ENCODE measurements around the gene EPN2. TPM values are rescaled to one million over a fixed set of nuclear protein-coding genes. Genes with fewer than 3 reads are reported as not detected.
A peak's percentile ranks its signal among the peaks of the same experiment; 100 is the strongest.

EPN2 gene
- total RNA-seq, 1 experiment from 2014 or later = 73.1 TPM

DNA sequence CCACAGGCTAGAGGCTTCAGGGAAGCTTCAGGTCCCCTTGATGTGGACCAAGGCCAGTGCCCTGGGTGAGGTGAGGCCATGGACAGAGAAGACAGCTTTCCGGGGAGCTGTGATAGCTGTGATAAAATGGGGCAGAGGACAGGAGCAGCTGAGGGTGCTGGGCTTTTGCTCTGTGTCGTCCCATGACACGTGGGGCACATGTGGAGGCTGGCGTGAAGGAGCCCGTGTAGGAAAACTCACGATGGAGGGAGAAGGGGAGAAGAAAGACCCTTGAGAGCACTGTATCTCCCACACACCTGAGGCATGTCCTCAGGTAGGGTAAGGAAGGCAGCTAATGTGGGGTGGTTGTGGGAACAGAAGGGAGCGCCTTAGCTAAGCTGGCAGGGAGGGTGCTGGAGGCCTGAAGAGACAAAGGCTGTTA lies 104.1 kb downstream of the EPN2 start:
- Histone ChIP-seq H4K20me1 (ENCODE audit: insufficient read depth) (no peaks in the 10 kb centered on the region), H3K36me3 (ENCODE audit: control insufficient read depth in 1 of 2, insufficient read depth in 2 of 2, low read length in 2 of 2) (no peaks in the 10 kb centered on the region; a peak in 1 of 4 replicates), H3K4me3 (replicated peaks in 1 of 2; ENCODE audit: low read depth in 1 of 2, low read length in 2 of 2) (no peak overlapping the region), H3K4me1 (ENCODE audit: control insufficient read depth in 1 of 2, insufficient read depth in 2 of 2, low read length in 2 of 2) (peaks cover 12 to 22% of the 10 kb centered on the region in 2 experiments), H3K9ac (ENCODE audit: low read length) (no peak overlapping the region), H3K9me3 (ENCODE audit: control insufficient read depth in 1 of 2, insufficient read depth in 1 of 2, low read depth in 1 of 2, low read length in 2 of 2) (no peaks in the 10 kb centered on the region), H3K79me2 (ENCODE audit: insufficient read depth, low read length) (no peaks in the 10 kb centered on the region), H3K27me3 (ENCODE audit: insufficient read depth, low read length) (no peaks in the 10 kb centered on the region), H3K4me2 (ENCODE audit: low read length) (no peak overlapping the region), H3K9me2 (ENCODE audit: insufficient read depth) (no peaks in the 10 kb centered on the region), H3K27ac (ENCODE audit: low read depth, low read length) (no peak overlapping the region), H2AFZ (ENCODE audit: low read depth, low read length, poor library complexity, severe bottlenecking) (no peak overlapping the region)
- ATAC-seq (no peak), DNase-seq (ENCODE audit: low read depth, low spot score) (no peak)
- ChIA-PET POLR2A (no interaction called here), CTCF (interaction anchor here (1.0 kb wide), 1 partner anchor 22 kb away, joined by 3 read pairs; the partner anchor contains the start of gene B9D1), RAD21 (ENCODE audit: low non-redundant PET in 1 of 2, low total read pairs in 2 of 2, uncharacterized antibody in 2 of 2, unreplicated experiment in 2 of 2) (no interaction called here)
- no TSS peak for BruUV-seq (replicated peaks)
- intact Hi-C loops (cut with micrococcal nuclease) = no loop called here
- TF ChIP-seq ELF1 (IDR thresholded peaks at IDR 0.05; ENCODE audit: borderline replicate concordance, low read depth) (no peak), JUND (IDR thresholded peaks at IDR 0.05) (no peak), EGR1 (IDR thresholded peaks at IDR 0.05; ENCODE audit: low read depth) (no peak), FOSL1 (IDR thresholded peaks at IDR 0.05; ENCODE audit: low read depth) (no peak), POLR2A (IDR thresholded peaks at IDR 0.05; ENCODE audit: borderline replicate concordance, extremely low read depth, insufficient read depth, insufficient read length) (no peak), SRF (IDR thresholded peaks at IDR 0.05; ENCODE audit: low read depth) (no peak)

GRCh38 chr17:19341641-19342610 lies 104.8 kb downstream of the EPN2 start:
- POLR2A ChIA-PET = no interaction called here
- H2AFZ ChIP-seq (ENCODE audit: low read depth, low read length, poor library complexity, severe bottlenecking) = no peak overlapping the region

More at GRCh38 chr17:19341641-19342610, 104.8 kb downstream of the EPN2 start:
- Histone ChIP-seq H4K20me1 (ENCODE audit: insufficient read depth) (no peaks in the 10 kb centered on the region), H3K27ac (ENCODE audit: low read depth, low read length) (no peak overlapping the region), H3K9ac (ENCODE audit: low read length) (no peak overlapping the region), H3K27me3 (ENCODE audit: insufficient read depth, low read length) (no peaks in the 10 kb centered on the region), H3K9me3 (ENCODE audit: control insufficient read depth in 1 of 2, insufficient read depth in 1 of 2, low read depth in 1 of 2, low read length in 2 of 2) (no peaks in the 10 kb centered on the region), H3K4me2 (ENCODE audit: low read length) (no peak overlapping the region), H3K4me1 (ENCODE audit: control insufficient read depth in 1 of 2, insufficient read depth in 2 of 2, low read length in 2 of 2) (peaks cover 19 to 27% of the 10 kb centered on the region in 2 experiments), H3K9me2 (ENCODE audit: insufficient read depth) (no peaks in the 10 kb centered on the region), H3K4me3 (replicated peaks in 1 of 2; ENCODE audit: low read depth in 1 of 2, low read length in 2 of 2) (no peak overlapping the region), H3K36me3 (ENCODE audit: control insufficient read depth in 1 of 2, insufficient read depth in 2 of 2, low read length in 2 of 2) (no peaks in the 10 kb centered on the region; a peak in 1 of 4 replicates), H3K79me2 (ENCODE audit: insufficient read depth, low read length) (no peaks in the 10 kb centered on the region)
- no TSS peak for BruUV-seq (replicated peaks)
- CTCF ChIA-PET = interaction anchor here (1.0 kb wide), 1 partner anchor 21 kb away, joined by 3 read pairs; the partner anchor contains the start of gene B9D1
- RAD21 ChIA-PET (ENCODE audit: low non-redundant PET in 1 of 2, low total read pairs in 2 of 2, uncharacterized antibody in 2 of 2, unreplicated experiment in 2 of 2) = no interaction called here
- ATAC-seq = no peak
- no peak for DNase-seq (ENCODE audit: low read depth, low spot score)
- TF ChIP-seq CBX3 (IDR thresholded peaks at IDR 0.05; ENCODE audit: low read depth) (no peak), POLR2AphosphoS5 (IDR thresholded peaks at IDR 0.05; ENCODE audit: low read depth, low read length) (peak; percentile 18; the same call in 1 of the 2 replicates), SP1 (IDR thresholded peaks at IDR 0.05; ENCODE audit: low read depth) (no peak), EGR1 (IDR thresholded peaks at IDR 0.05; ENCODE audit: low read depth) (no peak), EZH2 (IDR thresholded peaks at IDR 0.05) (no peak), ZNF274 (IDR thresholded peaks at IDR 0.05; ENCODE audit: low read depth, low read length) (no peak), EZH2phosphoT487 (IDR thresholded peaks at IDR 0.05; ENCODE audit: borderline replicate concordance) (no peak), RAD21 (IDR thresholded peaks at IDR 0.05; ENCODE audit: low read depth) (no peak)
- TF ChIP-seq, protein P1, sequence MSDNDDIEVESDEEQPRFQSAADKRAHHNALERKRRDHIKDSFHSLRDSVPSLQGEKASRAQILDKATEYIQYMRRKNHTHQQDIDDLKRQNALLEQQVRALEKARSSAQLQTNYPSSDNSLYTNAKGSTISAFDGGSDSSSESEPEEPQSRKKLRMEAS (IDR thresholded peaks at IDR 0.05) = no peak
- intact Hi-C loops (cut with micrococcal nuclease) = no loop called here
